Transverse colon (tissue), 4 donors: ENCODE results near the gene PGGHG. TPM values are rescaled to one million over a fixed set of nuclear protein-coding genes. Genes with fewer than 3 reads are reported as not detected.

ENCODE experiments used
- DNase-seq: peaks from one replicate; pipeline ENCODE4 v3.0.0-alpha.2; 2019
- H3K27ac ChIP-seq, 4 donors: fragments of 200-600 bp; sonication (generic); 2 replicates each; pipeline ENCODE4 v1.5.1; 2016 to 2018; ENCODE audit warnings: inconsistent platforms in 4 of 4
- H3K27me3 ChIP-seq: fragments of 200-600 bp; sonication (generic); 2 replicates; pipeline ENCODE4 v1.5.1; 2017; ENCODE audit warnings: inconsistent platforms
- H3K36me3 ChIP-seq, 4 donors: fragments of 200-600 bp; sonication (generic); 2 replicates each; pipeline ENCODE4 v1.5.1; 2017 to 2019; ENCODE audit warnings: inconsistent platforms in 4 of 4
- H3K4me1 ChIP-seq, 4 donors: fragments of 200-600 bp; sonication (generic); 2 replicates each; pipeline ENCODE4 v1.5.1; 2017 to 2020; ENCODE audit warnings: inconsistent platforms in 4 of 4
- H3K4me3 ChIP-seq, 4 donors: fragments of 200-600 bp; sonication (generic); 1 replicate in 1 of 4; 2 replicates in 3 of 4; pipeline versions ENCODE4 v1.5.1 to v1.6.1; 2017 to 2019; ENCODE audit warnings: inconsistent platforms in 4 of 4
- H3K9me3 ChIP-seq, 2 donors: fragments of 200-600 bp; sonication (generic); 2 replicates each; pipeline ENCODE4 v1.5.1; 2017 to 2019; ENCODE audit warnings: inconsistent platforms in 2 of 2
- CTCF ChIP-seq, 5 experiments: fragments of 200-600 bp in 3 of 5; fragments of 450-650 bp in 2 of 5; sonication (generic) in 3 of 5; IDR thresholded peaks; 1 replicate in 2 of 5; 2 replicates in 3 of 5; pipeline ENCODE4 v1.5.1; 2016 to 2017; ENCODE audit warnings: antibody characterized with exemption in 5 of 5, inconsistent platforms in 3 of 5, mild to moderate bottlenecking in 2 of 5, moderate library complexity in 1 of 5
- EP300 ChIP-seq: sonication (generic); formaldehyde crosslinking; IDR thresholded peaks from one replicate; pipeline ENCODE4 v1.6.1; 2017; ENCODE audit warnings: antibody characterized with exemption, low read depth
- POLR2A ChIP-seq: fragments of 450-650 bp; IDR thresholded peaks from one replicate; pipeline ENCODE4 v1.6.1; 2016; ENCODE audit warnings: antibody characterized with exemption, mild to moderate bottlenecking, moderate library complexity
- POLR2AphosphoS5 ChIP-seq, 3 donors: sonication (generic); formaldehyde crosslinking; IDR thresholded peaks; one replicate each; pipeline ENCODE4 v1.6.1; 2016; ENCODE audit warnings: antibody characterized with exemption in 3 of 3
- WGBS, 2 donors: methylation state at CpG; one replicate each; pipeline ENCODE4 v1.1.5; 2018; ENCODE audit warnings: low coverage in 1 of 2; 5-methylcytosine and 5-hydroxymethylcytosine counted together
- in situ Hi-C, 4 donors: fragments of 200-750 bp; cut with MboI; loops; one replicate each; pipeline versions ENCODE4 v1.15.0 to v1.15.1; 2017; ENCODE audit warnings: low sequenced_read_pairs in 3 of 4, low pct_ligation_motif_present in 1 of 4, low pct_unique_long_range_greater_than_20kb in 1 of 4
- intact Hi-C: fragments of 100-400 bp; cut with DNase I; formaldehyde crosslinking; loops from one replicate; pipeline ENCODE4 v1.15.1; 2023; ENCODE audit warnings: low total_unique reads
- total RNA-seq, 4 donors: library from RNA; depleted of rRNA; stranded (reverse); fragments of >200 nt; gene quantifications; one replicate each; pipeline ENCODE4 v1.1.0, GENCODE V29; 2016

Gene PGGHG
- total RNA-seq, 4 donors from 2014 or later, result 15.4 to 117 (median 30.8) TPM

DNA sequence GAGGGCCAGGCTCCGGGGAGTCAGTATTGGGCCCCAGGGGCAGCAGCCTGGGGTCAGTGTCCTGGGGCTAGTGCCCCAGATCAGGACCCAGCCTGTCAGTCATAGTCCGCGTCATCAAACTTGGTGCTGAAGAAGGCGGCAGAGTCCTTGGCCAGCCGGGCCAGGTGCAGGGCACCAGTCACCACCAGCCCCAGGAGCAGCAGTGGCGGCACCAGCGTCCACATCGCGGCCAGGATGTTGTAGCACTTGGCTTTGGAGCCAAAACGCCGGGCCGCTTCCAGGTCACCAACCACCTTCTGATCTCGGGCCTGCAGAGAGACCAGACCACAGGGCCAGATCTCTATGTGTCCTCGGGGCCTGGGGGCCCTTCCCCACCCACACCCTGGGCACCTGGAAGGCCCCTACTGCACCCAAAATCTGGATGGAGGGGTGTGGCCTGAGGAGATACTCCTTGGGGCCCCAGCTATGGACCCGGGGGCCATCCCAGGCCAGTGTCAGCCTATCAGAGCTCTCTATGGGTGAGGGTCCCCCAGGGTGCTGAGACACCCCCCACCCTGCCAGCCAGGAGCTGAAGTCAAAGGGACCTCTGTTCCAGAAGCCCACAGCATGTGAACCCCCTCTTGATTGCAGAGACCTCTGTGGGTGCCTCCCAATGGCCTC, 9.6 kb downstream of the PGGHG start:
- Histone ChIP-seq H3K27me3 (peaks cover 31% of the 10 kb centered on the region), H3K9me3 (no peaks in the 10 kb centered on the region), H3K27ac (peak overlapping the region in 1 of 4 donors; percentile 23), H3K36me3 (no peaks in the 10 kb centered on the region), H3K4me3 (no peak overlapping the region), H3K4me1 (peaks cover 0 to 12% (median 5%) of the 10 kb centered on the region in 4 donors)
- TF ChIP-seq EP300 (no peak), POLR2A (no peak), POLR2AphosphoS5 (IDR thresholded peaks at IDR 0.05) (no peak), CTCF (IDR thresholded peaks at IDR 0.05) (no peak)
- peak; percentile 14 for DNase-seq
- 55% methylated on average over 15 of the region's 15 CpGs; no CpG with 5 or more reads in 1 of the 2 donors for WGBS, 2 donors
- intact Hi-C loops (no loop called here), in situ Hi-C loops (no loop called here)

- TF ChIP-seq EP300, result no peak
- TF ChIP-seq POLR2AphosphoS5 (IDR thresholded peaks at IDR 0.05), result no peak
- no peak for TF ChIP-seq CTCF (IDR thresholded peaks at IDR 0.05)
- TF ChIP-seq POLR2A, result no peak
- no peaks in the 10 kb centered on the region for H3K36me3 ChIP-seq
- H3K9me3 ChIP-seq, result no peaks in the 10 kb centered on the region
- in situ Hi-C loops, result no loop called here
- H3K4me1 ChIP-seq, result peaks cover 0 to 12% (median 5%) of the 10 kb centered on the region in 4 donors
- DNase-seq, result no peak
- intact Hi-C loops, result no loop called here
- WGBS, 2 donors, result 74% methylated on average over 34 of the region's 40 CpGs; no CpG with 5 or more reads in 1 of the 2 donors
- no peak within 1 kb of the TSS for H3K4me3 ChIP-seq
- H3K27ac ChIP-seq, result no peak within 1 kb of the TSS
- peaks cover 31% of the 10 kb centered on the region for H3K27me3 ChIP-seq
Observed at GRCh38 chr11:299081-299891, 10.4 kb downstream of the PGGHG start, which contains the start of gene IFITM5. IFITM5 (minus strand) TSS chr11:299526; CDS start chr11:299490, 36 bp downstream.

DNA sequence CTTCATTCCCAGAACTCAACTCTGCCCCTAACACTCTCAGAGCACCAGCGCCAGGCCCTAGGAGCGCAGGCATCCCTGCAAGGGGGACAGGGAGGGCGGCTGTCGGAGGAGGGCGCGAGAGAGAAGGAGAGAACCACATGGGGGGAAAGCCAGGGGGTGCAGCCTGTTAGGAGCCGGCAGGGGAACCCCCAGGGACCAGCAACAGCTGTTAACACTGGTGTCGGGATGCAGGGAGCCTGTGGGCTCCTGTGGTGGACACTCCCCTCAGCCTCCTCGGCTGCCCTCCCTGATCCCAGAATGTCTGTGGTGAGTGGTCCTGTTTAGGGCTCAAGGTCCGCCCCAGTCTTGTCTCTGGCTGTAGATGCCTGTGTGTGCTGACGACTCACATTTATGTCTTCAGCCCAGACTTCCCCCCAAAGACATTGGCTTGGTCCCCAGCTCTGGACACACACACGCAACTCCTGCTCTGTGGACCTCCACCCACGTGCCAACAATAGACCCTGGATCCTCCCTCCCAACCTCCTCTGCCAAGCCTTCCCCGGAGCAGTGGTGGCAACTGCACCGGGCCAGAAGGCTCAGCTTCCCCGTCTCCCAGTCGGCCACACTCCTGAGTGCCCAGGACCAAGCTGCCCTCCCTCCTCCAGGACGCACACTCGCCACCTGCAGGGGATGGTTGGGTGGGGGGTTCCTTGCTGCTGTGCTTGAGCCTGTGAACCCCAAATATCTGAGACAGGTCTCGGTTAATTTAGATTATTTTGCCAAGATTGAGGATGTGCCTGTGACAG, 11.2 kb downstream of the PGGHG start:
- Histone ChIP-seq H3K36me3 (no peaks in the 10 kb centered on the region), H3K9me3 (no peaks in the 10 kb centered on the region), H3K4me3 (no peak overlapping the region), H3K27ac (no peak overlapping the region), H3K27me3 (peaks cover 31% of the 10 kb centered on the region), H3K4me1 (peaks cover 0 to 12% (median 6%) of the 10 kb centered on the region in 4 donors)
- no peak for DNase-seq
- TF ChIP-seq POLR2AphosphoS5 (IDR thresholded peaks at IDR 0.05) (no peak), POLR2A (no peak), EP300 (no peak)
- intact Hi-C loops (no loop called here), in situ Hi-C loops (no loop called here)
- WGBS, 2 donors, result 34% methylated on average over 20 of the region's 20 CpGs; no CpG with 5 or more reads in 1 of the 2 donors

DNA sequence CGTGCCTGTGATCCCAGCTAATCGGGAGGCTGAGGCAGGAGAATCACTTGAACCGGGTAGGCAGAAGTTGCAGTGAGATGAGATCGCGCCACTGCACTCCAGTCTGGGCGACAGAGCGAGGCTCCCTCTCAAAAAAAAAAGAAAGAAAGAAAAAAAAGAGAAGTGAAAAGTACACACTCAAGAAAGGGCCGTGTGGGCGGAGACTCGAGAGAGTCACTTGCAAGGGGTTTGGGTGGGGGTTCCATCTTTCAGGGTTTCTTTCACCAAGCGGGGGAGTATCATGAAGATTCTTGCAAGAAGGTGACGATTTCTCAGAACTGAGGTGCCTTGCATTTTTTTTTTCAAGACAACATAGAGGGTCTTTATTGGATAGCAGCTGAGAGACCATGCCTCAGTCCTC, 14.4 kb downstream of the PGGHG start:
- in situ Hi-C loops, result no loop called here
- intact Hi-C loops, result no loop called here
- DNase-seq, result no peak

More for the DNA sequence above, 14.4 kb downstream of the PGGHG start:
- H3K36me3 ChIP-seq, result no peaks in the 10 kb centered on the region
- WGBS, 2 donors, result 60 to 76% methylated on average over 6 to 12 of the region's 12 CpGs
- peaks cover 0 to 16% (median 3%) of the 10 kb centered on the region in 4 donors for H3K4me1 ChIP-seq
- no peak overlapping the region for H3K27ac ChIP-seq
- no peak for TF ChIP-seq CTCF (IDR thresholded peaks at IDR 0.05)
- TF ChIP-seq POLR2AphosphoS5 (IDR thresholded peaks at IDR 0.05), result no peak
- no peak for TF ChIP-seq EP300
- TF ChIP-seq POLR2A, result no peak
- H3K27me3 ChIP-seq, result peaks cover 22% of the 10 kb centered on the region
- no peak overlapping the region for H3K4me3 ChIP-seq
- no peaks in the 10 kb centered on the region for H3K9me3 ChIP-seq
